Measurements from ENCODE around the gene PMPCA.

Gene PMPCA

GRCh38 chr9:136426787-136427186 is 16.3 kb downstream of the PMPCA start:
- Histone ChIP-seq H3K9me3 (ENCODE audit: low read length) (no peaks in the 10 kb centered on the region), H2AFZ (ENCODE audit: low read length) (no peak overlapping the region), H3K27me3 (ENCODE audit: insufficient read depth, low read length) (no peaks in the 10 kb centered on the region), H3K4me2 (ENCODE audit: low read length) (no peak overlapping the region), H3K4me1 (ENCODE audit: insufficient read depth, low read length, severe bottlenecking) (no peaks in the 10 kb centered on the region), H3K9ac (ENCODE audit: low read length) (no peak overlapping the region), H3K4me3 (ENCODE audit: low read depth, low read length, poor library complexity, severe bottlenecking) (no peak overlapping the region), H3F3A (ENCODE audit: insufficient read depth, low read length) (no peaks in the 10 kb centered on the region), H3K9me2 (ENCODE audit: low read depth, low read length) (no peaks in the 10 kb centered on the region), H3K36me3 (ENCODE audit: insufficient read depth, low read length) (peaks cover 41% of the 10 kb centered on the region), H3K79me2 (ENCODE audit: insufficient read depth, low read length) (no peaks in the 10 kb centered on the region), H3K27ac (ENCODE audit: low read depth, low read length, poor library complexity, severe bottlenecking) (no peak overlapping the region), H4K20me1 (ENCODE audit: insufficient read depth, low read length) (no peaks in the 10 kb centered on the region)
- TF ChIP-seq EZH2 (IDR thresholded peaks at IDR 0.05; ENCODE audit: borderline replicate concordance, low read length) (no peak), CTCF (IDR thresholded peaks at IDR 0.05; ENCODE audit: low read length) (no peak)

DNA sequence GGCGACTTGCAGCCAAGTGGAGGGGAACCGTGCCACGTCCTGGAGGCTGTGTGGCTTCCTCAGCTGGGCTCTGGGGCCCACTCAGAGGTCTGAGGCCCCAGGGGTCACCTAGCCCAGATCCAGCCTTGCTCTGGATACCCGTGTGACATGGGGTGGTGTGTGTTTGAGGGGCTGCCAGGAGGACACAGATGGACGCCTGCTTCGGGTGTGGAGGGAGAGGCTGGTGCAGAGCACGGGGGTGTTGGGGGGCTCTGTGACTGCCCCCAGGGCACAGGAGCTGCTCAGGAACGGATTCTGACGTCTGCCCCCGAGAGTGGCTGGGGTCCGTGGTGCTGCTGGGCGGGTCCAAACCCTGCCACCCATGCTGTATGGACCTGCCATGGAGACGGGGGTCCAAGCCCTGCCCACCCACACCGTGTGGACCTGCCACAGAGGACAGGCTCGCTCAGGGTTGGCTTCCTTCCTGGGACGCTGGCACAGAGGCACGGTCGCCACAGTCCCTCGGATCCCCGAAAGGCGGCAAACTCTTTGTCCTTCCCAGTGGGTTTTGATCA is 18.7 kb downstream of the PMPCA start:
- Histone ChIP-seq H3K9me2 (ENCODE audit: low read depth, low read length) (no peaks in the 10 kb centered on the region), H3K27me3 (ENCODE audit: insufficient read depth, low read length) (no peaks in the 10 kb centered on the region), H3K9me3 (ENCODE audit: low read length) (no peaks in the 10 kb centered on the region), H3K4me1 (ENCODE audit: insufficient read depth, low read length, severe bottlenecking) (no peaks in the 10 kb centered on the region), H2AFZ (ENCODE audit: low read length) (no peak overlapping the region), H3K4me2 (ENCODE audit: low read length) (no peak overlapping the region), H3K9ac (ENCODE audit: low read length) (no peak overlapping the region), H3K79me2 (ENCODE audit: insufficient read depth, low read length) (no peaks in the 10 kb centered on the region), H4K20me1 (ENCODE audit: insufficient read depth, low read length) (no peaks in the 10 kb centered on the region), H3K36me3 (ENCODE audit: insufficient read depth, low read length) (peaks cover 19% of the 10 kb centered on the region), H3K4me3 (ENCODE audit: low read depth, low read length, poor library complexity, severe bottlenecking) (no peak overlapping the region), H3F3A (ENCODE audit: insufficient read depth, low read length) (no peaks in the 10 kb centered on the region), H3K27ac (ENCODE audit: low read depth, low read length, poor library complexity, severe bottlenecking) (no peak overlapping the region)
- TF ChIP-seq CTCF (IDR thresholded peaks at IDR 0.05; ENCODE audit: low read length) (no peak), EZH2 (IDR thresholded peaks at IDR 0.05; ENCODE audit: borderline replicate concordance, low read length) (no peak)

DNA sequence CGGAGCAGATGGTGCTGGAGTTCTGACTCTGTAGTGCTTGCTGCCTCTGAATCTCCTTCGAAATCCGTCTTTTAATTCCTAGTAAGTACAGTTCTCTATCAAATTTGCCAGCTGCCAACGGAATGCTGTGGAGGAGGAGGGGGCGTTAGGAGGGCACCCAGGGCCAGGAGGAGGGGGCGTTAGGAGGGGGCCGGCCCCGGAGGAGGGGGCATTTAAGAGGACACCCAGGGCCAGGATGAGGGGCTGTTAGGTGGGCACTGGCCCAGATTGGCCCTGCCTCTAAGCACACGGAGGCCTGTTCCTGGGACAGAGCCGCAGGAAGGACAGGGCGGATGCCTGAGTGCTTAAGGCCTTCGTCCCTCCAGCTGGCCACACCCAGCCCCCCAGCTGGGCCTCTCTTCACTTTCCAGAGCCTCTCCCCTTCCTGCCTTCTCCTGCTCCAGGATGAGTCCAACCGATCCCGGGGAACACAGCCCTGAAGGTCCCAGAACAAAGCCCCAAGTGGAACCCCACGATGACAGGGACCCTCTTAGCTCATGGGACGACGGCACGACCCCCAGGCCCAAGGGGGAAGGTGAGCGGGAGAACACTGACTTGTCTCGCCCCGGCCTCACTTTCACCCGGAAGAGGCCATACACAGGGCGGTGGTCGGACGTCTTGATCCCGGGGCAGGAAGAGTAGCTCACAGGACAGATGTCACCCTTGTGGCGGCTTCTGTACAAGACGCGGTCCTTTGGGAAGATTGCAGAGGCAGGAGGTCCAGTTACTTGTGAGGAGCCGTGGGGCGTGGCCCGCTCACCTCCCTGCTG is 19.4 kb downstream of the PMPCA start:
- peaks cover 13% of the 10 kb centered on the region for H3K36me3 ChIP-seq (ENCODE audit: insufficient read depth, low read length)
- no peaks in the 10 kb centered on the region for H4K20me1 ChIP-seq (ENCODE audit: insufficient read depth, low read length)
- H3K4me3 ChIP-seq (ENCODE audit: low read depth, low read length, poor library complexity, severe bottlenecking) = no peak overlapping the region
- H3K27me3 ChIP-seq (ENCODE audit: insufficient read depth, low read length) = no peaks in the 10 kb centered on the region
- no peak overlapping the region for H3K4me2 ChIP-seq (ENCODE audit: low read length)
- H3K9me3 ChIP-seq (ENCODE audit: low read length) = no peaks in the 10 kb centered on the region
- no peak overlapping the region for H3K27ac ChIP-seq (ENCODE audit: low read depth, low read length, poor library complexity, severe bottlenecking)
- no peaks in the 10 kb centered on the region for H3K79me2 ChIP-seq (ENCODE audit: insufficient read depth, low read length)
- no peak overlapping the region for H3K9ac ChIP-seq (ENCODE audit: low read length)
- H3K4me1 ChIP-seq (ENCODE audit: insufficient read depth, low read length, severe bottlenecking) = no peaks in the 10 kb centered on the region
- no peak overlapping the region for H2AFZ ChIP-seq (ENCODE audit: low read length)
- H3F3A ChIP-seq (ENCODE audit: insufficient read depth, low read length) = no peaks in the 10 kb centered on the region
- H3K9me2 ChIP-seq (ENCODE audit: low read depth, low read length) = no peaks in the 10 kb centered on the region
- TF ChIP-seq EZH2 (IDR thresholded peaks at IDR 0.05; ENCODE audit: borderline replicate concordance, low read length) (no peak), CTCF (IDR thresholded peaks at IDR 0.05; ENCODE audit: low read length) (no peak)

Measured in OCI-LY1 (cell line).